ENCODE results near the gene ZNF385C. TPM values are rescaled to one million over a fixed set of nuclear protein-coding genes. Genes with fewer than 3 reads are reported as not detected.
A peak's percentile ranks its signal among the peaks of the same experiment; 100 is the strongest.

ZNF385C gene
- total and polyA plus RNA-seq, 2 of the 13 experiments (the other 11 are each of a cell fraction or from before 2014, with no cell fraction given), result 2.3 to 6.1 TPM

DNA sequence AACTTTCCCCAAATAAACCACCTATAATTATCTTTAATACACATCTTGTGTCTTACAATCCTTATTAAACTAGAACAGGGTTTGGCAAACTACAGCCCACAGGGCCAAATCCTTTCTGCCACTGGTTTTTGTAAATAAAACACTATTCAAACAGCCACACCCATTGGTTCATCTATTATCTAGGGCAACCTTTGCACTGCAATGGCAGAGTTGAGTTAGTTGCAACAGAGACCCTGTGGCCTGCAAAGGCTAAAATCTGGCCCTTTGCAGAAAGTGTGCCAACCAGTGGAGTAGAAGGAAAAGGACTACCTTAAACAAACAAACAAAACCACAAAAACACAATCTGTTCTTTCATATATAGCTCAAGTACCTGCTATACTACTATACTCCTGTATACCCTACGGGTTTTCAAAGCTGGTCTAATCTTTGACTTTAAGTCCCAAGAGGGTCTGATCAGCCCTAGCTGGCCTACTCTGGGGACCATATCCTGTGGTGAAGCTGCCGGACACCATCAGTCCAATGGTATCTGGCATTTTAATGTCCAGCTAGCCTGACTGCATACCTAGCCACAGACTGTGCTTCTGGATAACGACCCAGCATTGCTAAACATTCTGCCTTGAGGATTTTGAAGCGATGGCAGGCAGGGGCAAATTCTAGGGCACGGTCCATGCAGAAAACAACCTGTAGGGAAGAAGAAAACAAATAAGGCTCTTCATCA is 108.4 kb downstream of the ZNF385C start (continued):
- TF ChIP-seq ZNF749 (CRISPR knock-in tag; IDR thresholded peaks at IDR 0.05; ENCODE audit: borderline replicate concordance) (no peak), ZNF670 (CRISPR knock-in tag; IDR thresholded peaks at IDR 0.05; ENCODE audit: borderline replicate concordance) (no peak; the same call in 1 of the 2 replicates), KLF6 (CRISPR knock-in tag; IDR thresholded peaks at IDR 0.05) (peak; percentile 73; the same call in 1 of the 2 replicates), ZNF563 (CRISPR knock-in tag; IDR thresholded peaks at IDR 0.05) (no peak), ATRX (CRISPR knock-in tag; IDR thresholded peaks at IDR 0.05; ENCODE audit: borderline replicate concordance) (no peak), ZNF143 (CRISPR knock-in tag; IDR thresholded peaks at IDR 0.05) (no peak), ZSCAN21 (CRISPR knock-in tag; IDR thresholded peaks at IDR 0.05; ENCODE audit: borderline replicate concordance) (no peak), ZNF619 (CRISPR knock-in tag; IDR thresholded peaks at IDR 0.05) (no peak), ZNF878 (CRISPR knock-in tag; IDR thresholded peaks at IDR 0.05) (no peak), ZNF790 (CRISPR knock-in tag; IDR thresholded peaks at IDR 0.05; ENCODE audit: borderline replicate concordance) (no peak), ZNF343 (CRISPR knock-in tag; IDR thresholded peaks at IDR 0.05) (no peak), ZFP1 (CRISPR knock-in tag; IDR thresholded peaks at IDR 0.05) (no peak), ZNF570 (CRISPR knock-in tag; IDR thresholded peaks at IDR 0.05; ENCODE audit: borderline replicate concordance) (no peak), ZMYM4 (CRISPR knock-in tag; IDR thresholded peaks at IDR 0.05) (no peak), NR2C2 (CRISPR knock-in tag; IDR thresholded peaks at IDR 0.05; ENCODE audit: borderline replicate concordance) (no peak; the same call in 1 of the 2 replicates), GABPB1 (CRISPR knock-in tag; IDR thresholded peaks at IDR 0.05) (peak; percentile 39; the same call in 1 of the 2 replicates), HMG20B (CRISPR knock-in tag; conservative IDR thresholded peaks at IDR 0.05) (peak; percentile 95), ETV5 (CRISPR knock-in tag; IDR thresholded peaks at IDR 0.05; ENCODE audit: borderline replicate concordance) (peak; percentile 15; the same call in 1 of the 2 replicates), DMAP1 (CRISPR knock-in tag; IDR thresholded peaks at IDR 0.05) (peak; percentile 69; the same call in 1 of the 2 replicates), GATA4 (IDR thresholded peaks at IDR 0.05; ENCODE audit: borderline replicate concordance, low read depth) (no peak)
- TF ChIP-seq, protein P1, sequence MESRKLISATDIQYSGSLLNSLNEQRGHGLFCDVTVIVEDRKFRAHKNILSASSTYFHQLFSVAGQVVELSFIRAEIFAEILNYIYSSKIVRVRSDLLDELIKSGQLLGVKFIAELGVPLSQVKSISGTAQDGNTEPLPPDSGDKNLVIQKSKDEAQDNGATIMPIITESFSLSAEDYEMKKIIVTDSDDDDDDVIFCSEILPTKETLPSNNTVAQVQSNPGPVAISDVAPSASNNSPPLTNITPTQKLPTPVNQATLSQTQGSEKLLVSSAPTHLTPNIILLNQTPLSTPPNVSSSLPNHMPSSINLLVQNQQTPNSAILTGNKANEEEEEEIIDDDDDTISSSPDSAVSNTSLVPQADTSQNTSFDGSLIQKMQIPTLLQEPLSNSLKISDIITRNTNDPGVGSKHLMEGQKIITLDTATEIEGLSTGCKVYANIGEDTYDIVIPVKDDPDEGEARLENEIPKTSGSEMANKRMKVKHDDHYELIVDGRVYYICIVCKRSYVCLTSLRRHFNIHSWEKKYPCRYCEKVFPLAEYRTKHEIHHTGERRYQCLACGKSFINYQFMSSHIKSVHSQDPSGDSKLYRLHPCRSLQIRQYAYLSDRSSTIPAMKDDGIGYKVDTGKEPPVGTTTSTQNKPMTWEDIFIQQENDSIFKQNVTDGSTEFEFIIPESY (CRISPR knock-in tag; IDR thresholded peaks at IDR 0.05), result peak; percentile 55
- TF ChIP-seq, protein P2, sequence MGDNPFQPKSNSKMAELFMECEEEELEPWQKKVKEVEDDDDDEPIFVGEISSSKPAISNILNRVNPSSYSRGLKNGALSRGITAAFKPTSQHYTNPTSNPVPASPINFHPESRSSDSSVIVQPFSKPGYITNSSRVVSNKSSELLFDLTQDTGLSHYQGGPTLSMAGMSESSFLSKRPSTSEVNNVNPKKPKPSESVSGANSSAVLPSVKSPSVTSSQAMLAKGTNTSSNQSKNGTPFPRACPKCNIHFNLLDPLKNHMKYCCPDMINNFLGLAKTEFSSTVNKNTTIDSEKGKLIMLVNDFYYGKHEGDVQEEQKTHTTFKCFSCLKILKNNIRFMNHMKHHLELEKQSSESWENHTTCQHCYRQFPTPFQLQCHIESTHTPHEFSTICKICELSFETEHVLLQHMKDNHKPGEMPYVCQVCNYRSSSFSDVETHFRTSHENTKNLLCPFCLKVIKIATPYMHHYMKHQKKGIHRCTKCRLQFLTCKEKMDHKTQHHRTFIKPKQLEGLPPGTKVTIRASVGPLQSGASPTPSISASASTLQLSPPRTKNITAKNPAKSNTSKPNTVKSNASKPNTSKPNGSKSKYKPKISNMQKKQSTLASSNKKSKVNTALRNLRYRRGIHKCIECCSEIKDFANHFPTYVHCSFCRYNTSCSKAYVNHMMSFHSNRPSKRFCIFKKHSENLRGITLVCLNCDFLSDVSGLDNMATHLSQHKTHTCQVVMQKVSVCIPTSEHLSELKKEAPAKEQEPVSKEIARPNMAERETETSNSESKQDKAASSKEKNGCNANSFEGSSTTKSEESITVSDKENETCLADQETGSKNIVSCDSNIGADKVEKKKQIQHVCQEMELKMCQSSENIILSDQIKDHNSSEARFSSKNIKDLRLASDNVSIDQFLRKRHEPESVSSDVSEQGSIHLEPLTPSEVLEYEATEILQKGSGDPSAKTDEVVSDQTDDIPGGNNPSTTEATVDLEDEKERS (CRISPR knock-in tag; IDR thresholded peaks at IDR 0.05), result no peak
- TF ChIP-seq, protein P3, sequence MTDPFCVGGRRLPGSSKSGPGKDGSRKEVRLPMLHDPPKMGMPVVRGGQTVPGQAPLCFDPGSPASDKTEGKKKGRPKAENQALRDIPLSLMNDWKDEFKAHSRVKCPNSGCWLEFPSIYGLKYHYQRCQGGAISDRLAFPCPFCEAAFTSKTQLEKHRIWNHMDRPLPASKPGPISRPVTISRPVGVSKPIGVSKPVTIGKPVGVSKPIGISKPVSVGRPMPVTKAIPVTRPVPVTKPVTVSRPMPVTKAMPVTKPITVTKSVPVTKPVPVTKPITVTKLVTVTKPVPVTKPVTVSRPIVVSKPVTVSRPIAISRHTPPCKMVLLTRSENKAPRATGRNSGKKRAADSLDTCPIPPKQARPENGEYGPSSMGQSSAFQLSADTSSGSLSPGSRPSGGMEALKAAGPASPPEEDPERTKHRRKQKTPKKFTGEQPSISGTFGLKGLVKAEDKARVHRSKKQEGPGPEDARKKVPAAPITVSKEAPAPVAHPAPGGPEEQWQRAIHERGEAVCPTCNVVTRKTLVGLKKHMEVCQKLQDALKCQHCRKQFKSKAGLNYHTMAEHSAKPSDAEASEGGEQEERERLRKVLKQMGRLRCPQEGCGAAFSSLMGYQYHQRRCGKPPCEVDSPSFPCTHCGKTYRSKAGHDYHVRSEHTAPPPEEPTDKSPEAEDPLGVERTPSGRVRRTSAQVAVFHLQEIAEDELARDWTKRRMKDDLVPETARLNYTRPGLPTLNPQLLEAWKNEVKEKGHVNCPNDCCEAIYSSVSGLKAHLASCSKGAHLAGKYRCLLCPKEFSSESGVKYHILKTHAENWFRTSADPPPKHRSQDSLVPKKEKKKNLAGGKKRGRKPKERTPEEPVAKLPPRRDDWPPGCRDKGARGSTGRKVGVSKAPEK (CRISPR knock-in tag; IDR thresholded peaks at IDR 0.05; ENCODE audit: borderline replicate concordance), result no peak
